ENCODE measurements around the gene DDX10.

DDX10 gene

DNA sequence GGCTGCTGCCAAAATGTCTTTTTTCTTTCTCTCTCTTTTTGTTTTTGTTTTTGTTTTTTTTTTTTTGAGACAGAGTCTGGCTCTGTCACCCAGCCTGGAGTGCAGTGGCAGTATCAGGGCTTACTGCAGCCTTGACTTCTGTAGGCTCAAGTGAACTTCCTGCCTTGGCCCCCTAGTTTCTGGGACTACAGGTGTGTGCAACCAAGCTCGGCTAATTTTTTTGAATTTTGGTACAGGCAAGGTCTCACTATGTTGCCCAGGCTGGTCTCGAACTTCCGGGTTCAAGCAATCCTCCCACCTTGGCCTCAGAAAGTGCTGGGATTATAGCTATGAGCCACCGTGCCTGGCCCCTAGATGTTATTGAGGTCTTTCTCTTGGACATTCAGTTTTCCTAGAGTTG lies 2.2 kb upstream of the DDX10 start:
- TF ChIP-seq MYC (IDR thresholded peaks at IDR 0.05; ENCODE audit: low read depth, low read length) (no peak), MAX (IDR thresholded peaks at IDR 0.05; ENCODE audit: low read depth, low read length) (no peak), POLR2A (IDR thresholded peaks at IDR 0.05; ENCODE audit: extremely low read depth, insufficient read length) (no peak), CTCF (IDR thresholded peaks at IDR 0.05; ENCODE audit: low read depth, low read length) (no peak)
- DNase-seq (ENCODE audit: low read depth): no peak
- no peak overlapping the region for H3K4me3 ChIP-seq (ENCODE audit: low read depth, low read length)

DNA sequence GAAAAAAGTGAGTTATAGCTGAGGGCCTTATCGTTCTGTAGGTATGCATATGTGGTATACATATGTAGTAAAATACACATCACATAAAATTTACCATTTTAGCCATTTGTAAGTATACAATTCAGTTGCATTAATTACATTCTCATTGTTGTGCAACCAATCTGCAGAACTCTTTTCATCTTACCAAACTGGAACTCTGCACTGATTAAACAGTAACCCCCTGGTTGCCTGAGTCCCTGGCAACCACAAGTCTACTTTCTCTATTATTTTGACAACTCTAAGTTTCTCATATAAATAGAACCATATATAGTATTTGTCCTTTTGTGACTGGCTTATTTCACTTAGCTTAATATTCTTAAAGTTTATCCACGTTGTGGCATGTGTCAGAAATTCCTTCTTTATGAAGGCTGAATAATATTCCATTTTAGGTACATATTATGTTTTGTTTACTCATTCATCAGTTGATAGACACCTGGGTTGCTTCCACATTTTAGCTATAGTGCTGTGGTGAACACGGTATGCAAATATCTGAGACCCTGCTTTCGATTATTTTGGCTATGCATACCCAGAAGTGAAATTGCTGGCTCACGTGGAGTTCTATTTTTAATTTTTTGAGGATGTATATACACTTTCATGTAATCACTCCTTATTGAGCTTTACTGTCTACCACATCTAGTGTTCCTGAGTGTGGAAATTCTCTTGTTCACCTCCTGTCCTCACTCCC lies 1.6 kb upstream of the DDX10 start:
- TF ChIP-seq CTCF (IDR thresholded peaks at IDR 0.05; ENCODE audit: low read depth, low read length): no peak
- TF ChIP-seq POLR2A (IDR thresholded peaks at IDR 0.05; ENCODE audit: extremely low read depth, insufficient read length): no peak
- TF ChIP-seq MAX (IDR thresholded peaks at IDR 0.05; ENCODE audit: low read depth, low read length): no peak
- TF ChIP-seq MYC (IDR thresholded peaks at IDR 0.05; ENCODE audit: low read depth, low read length): no peak

GRCh38 chr11:108666373-108666772 lies 1.5 kb downstream of the DDX10 start:
- peak overlapping the region; percentile 47 for H3K4me3 ChIP-seq (ENCODE audit: low read depth, low read length)
- no peak for TF ChIP-seq MAX (IDR thresholded peaks at IDR 0.05; ENCODE audit: low read depth, low read length)
- TF ChIP-seq MYC (IDR thresholded peaks at IDR 0.05; ENCODE audit: low read depth, low read length): no peak
- TF ChIP-seq CTCF (IDR thresholded peaks at IDR 0.05; ENCODE audit: low read depth, low read length): no peak
- no peak for TF ChIP-seq POLR2A (IDR thresholded peaks at IDR 0.05; ENCODE audit: extremely low read depth, insufficient read length)
- peak; percentile 30 for DNase-seq (ENCODE audit: low read depth)

More for the DNA sequence above, 1.6 kb upstream of the DDX10 start:
- no peak for DNase-seq (ENCODE audit: low read depth)
- no peak overlapping the region for H3K4me3 ChIP-seq (ENCODE audit: low read depth, low read length)

DNA sequence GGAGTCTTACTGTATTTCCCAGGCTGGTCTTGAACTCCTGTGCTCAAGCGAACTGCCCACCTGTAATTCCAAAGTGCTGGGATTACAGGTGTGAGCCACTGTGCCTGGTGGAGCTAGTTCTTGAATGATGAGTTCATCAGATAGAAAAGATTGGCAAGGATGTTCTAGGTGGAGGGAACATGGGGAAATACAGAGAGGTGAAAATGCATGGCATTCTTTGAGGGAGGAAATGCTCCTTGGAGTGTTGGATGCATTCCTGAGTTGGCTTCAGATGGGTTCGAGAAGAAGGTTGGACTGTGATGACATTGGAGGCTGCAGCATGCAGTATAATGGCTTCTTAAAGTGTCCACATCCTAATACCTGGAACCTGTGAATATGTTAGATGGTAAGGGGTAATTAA lies 4.4 kb downstream of the DDX10 start:
- TF ChIP-seq MYC (IDR thresholded peaks at IDR 0.05; ENCODE audit: low read depth, low read length): no peak
- no peak for TF ChIP-seq POLR2A (IDR thresholded peaks at IDR 0.05; ENCODE audit: extremely low read depth, insufficient read length)
- no peak for TF ChIP-seq CTCF (IDR thresholded peaks at IDR 0.05; ENCODE audit: low read depth, low read length)
- TF ChIP-seq MAX (IDR thresholded peaks at IDR 0.05; ENCODE audit: low read depth, low read length): no peak
- no peak for DNase-seq (ENCODE audit: low read depth)
- no peak overlapping the region for H3K4me3 ChIP-seq (ENCODE audit: low read depth, low read length)

GRCh38 chr11:108669711-108670110 lies 4.8 kb downstream of the DDX10 start:
- TF ChIP-seq MYC (IDR thresholded peaks at IDR 0.05; ENCODE audit: low read depth, low read length) (no peak), MAX (IDR thresholded peaks at IDR 0.05; ENCODE audit: low read depth, low read length) (no peak), CTCF (IDR thresholded peaks at IDR 0.05; ENCODE audit: low read depth, low read length) (no peak), POLR2A (IDR thresholded peaks at IDR 0.05; ENCODE audit: extremely low read depth, insufficient read length) (no peak)
- DNase-seq (ENCODE audit: low read depth): no peak
- no peak overlapping the region for H3K4me3 ChIP-seq (ENCODE audit: low read depth, low read length)

All from NB4 (cell line).